WI38 (cell line): ENCODE measurements around the gene POLG.

Source experiments
- H3K4me3 ChIP-seq: 2 replicates; pipeline ENCODE4 v1.5.1; 2011; ENCODE audit warnings: low read depth, mild to moderate bottlenecking, control low read depth, low read length
- TF ChIP-seq, protein P1 (sequence below): IDR thresholded peaks from 2 replicates; pipeline ENCODE4 v1.5.1; 2012; ENCODE audit warnings: low read depth, mild to moderate bottlenecking, control low read depth, low read length

Gene POLG

DNA sequence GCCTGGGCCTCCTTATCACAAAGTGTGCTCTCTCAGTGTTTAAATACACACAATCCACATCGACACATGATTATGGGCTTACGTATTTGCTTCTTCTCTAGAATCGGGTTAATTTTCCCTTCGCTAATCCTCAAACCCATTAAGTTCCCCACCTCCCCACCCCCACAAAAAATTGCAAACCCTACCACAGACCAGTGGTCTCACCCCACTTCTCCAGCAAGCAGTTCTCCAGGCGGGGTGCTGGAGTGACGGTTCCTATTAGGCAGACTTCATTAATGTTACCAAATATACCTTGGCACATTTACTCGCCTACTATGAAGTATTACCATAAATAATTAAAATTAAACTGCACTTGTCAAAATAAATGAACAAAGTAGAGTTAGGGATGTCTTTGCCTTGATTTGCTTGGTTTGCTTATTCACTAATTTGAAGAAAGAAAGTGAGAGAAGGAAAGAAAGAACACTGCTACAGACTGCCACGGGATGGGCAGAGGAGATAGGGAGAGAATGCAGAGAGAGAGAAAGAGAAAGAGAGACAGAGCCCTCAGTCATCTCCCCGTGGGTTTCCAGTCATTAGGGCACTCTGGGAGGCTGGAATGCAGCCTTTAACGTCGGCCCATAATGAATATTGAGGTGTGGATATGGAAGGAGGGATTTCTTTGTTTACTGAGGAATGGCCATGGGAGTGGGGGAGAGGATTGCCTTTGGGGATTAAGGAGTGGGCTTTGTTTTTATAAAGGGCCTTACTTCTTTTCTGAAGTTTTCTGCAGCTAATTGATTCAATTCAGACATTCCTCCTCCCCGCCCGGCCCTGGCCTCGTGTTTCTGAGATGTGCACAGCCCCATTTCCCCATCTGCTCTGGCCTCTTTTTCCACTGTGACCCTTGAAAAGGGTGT is 39.7 kb upstream of the POLG start:
- H3K4me3 ChIP-seq, result no peak overlapping the region
- TF ChIP-seq, protein P1, sequence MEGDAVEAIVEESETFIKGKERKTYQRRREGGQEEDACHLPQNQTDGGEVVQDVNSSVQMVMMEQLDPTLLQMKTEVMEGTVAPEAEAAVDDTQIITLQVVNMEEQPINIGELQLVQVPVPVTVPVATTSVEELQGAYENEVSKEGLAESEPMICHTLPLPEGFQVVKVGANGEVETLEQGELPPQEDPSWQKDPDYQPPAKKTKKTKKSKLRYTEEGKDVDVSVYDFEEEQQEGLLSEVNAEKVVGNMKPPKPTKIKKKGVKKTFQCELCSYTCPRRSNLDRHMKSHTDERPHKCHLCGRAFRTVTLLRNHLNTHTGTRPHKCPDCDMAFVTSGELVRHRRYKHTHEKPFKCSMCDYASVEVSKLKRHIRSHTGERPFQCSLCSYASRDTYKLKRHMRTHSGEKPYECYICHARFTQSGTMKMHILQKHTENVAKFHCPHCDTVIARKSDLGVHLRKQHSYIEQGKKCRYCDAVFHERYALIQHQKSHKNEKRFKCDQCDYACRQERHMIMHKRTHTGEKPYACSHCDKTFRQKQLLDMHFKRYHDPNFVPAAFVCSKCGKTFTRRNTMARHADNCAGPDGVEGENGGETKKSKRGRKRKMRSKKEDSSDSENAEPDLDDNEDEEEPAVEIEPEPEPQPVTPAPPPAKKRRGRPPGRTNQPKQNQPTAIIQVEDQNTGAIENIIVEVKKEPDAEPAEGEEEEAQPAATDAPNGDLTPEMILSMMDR, result no peak

DNA sequence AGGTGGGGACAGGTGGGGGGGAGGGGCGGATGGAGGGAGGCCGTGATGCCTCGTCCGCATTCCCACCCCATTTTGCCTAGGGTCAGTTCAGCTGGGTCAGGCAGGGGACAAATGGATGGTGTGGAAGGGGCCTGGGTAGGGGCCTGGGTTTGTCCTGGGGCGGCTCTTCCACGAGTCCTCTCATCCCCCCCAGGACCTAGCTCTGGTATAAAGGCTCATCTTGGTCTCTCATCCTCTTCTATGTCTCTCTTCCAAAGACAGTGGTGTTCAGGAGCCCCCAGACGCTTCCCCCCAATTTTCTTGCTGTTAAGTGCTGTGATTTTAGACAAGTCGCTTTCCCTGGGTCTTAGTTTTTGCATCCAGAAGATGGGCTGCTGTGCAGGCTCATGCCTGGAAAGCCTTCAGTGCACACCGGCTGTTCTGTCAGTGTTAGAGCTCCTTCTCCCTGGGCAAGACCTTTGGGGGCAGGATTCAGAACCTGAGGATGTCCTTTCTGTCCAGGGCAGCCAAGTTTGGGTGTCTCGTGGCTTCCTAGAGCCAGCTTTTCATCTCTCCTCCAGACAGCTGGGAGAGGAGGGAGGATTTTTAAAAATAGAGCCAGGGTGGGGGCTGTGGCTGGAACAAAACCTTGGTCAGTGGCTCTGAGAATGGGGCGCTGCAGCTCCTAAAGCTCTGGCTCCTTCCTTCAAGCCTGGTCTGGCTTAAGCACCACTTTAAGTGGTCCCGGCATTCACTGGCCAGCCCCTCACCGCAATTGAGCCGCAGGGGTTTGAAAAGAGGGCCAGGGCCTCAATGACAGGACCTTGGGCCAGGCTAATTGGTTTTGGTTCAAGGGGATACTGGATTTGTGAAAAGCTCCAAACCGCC is 37.7 kb upstream of the POLG start:
- TF ChIP-seq, protein P1, result no peak
- no peak overlapping the region for H3K4me3 ChIP-seq

- TF ChIP-seq, protein P1, result no peak
- no peak overlapping the region for H3K4me3 ChIP-seq
Measured at GRCh38 chr15:89371228-89372044, 36.8 kb upstream of the POLG start.

GRCh38 chr15:89370978-89371227 is 36.3 kb upstream of the POLG start:
- no peak overlapping the region for H3K4me3 ChIP-seq
- TF ChIP-seq, protein P1, result no peak

- TF ChIP-seq, protein P1, result no peak
- H3K4me3 ChIP-seq, result no peak overlapping the region
Measured at GRCh38 chr15:89370120-89370977, 35.7 kb upstream of the POLG start.

- no peak overlapping the region for H3K4me3 ChIP-seq
- TF ChIP-seq, protein P1, result no peak
Measured at GRCh38 chr15:89369341-89369947, 34.8 kb upstream of the POLG start.
